HG03575 (cell line): Measurements from ENCODE around the gene LRRFIP2.
"Not testable (repeated sequence)": the region's sequence is repeated elsewhere in the genome, so short reads cannot be mapped to it uniquely, and the experiment has no call there.

ENCODE experiments used
- ATAC-seq: cut with Tn5 transposase; IDR thresholded peaks from one replicate; pipeline ENCODE4 v1.9.1; 2021; ENCODE audit not compliant: unreplicated experiment, insufficient number of reproducible peaks, low FRiP score; ENCODE audit errors: extremely low read depth

The LRRFIP2 gene

DNA sequence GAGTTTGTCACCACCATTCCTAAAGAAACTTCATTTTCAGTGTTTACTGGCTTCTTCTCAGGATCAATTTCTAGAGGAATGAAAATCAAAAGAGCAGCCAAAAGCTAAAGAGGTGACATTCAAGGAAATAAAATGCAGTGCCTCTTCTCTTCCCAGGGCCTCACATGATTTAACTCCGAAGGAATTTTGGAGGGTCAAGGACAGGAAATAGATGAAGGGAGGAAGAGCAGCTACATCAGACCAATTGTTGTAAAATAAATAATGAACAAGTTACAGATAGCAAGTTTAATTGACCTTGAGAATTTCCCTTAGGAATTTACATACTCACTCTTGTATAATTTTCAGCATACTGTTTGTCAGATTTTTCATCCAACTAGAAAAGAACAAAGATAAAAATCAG lies 78.1 kb downstream of the LRRFIP2 start:
- ATAC-seq: no peak

GRCh38 chr3:37094636-37095035 lies 79.7 kb downstream of the LRRFIP2 start:
- ATAC-seq: no peak

GRCh38 chr3:37093481-37093880 lies 80.9 kb downstream of the LRRFIP2 start:
- no peak for ATAC-seq

GRCh38 chr3:37092484-37092883 lies 81.9 kb downstream of the LRRFIP2 start:
- ATAC-seq: no peak

- ATAC-seq: no peak
These were observed 86.5 kb downstream of the LRRFIP2 start for GRCh38 chr3:37087870-37088269.

DNA sequence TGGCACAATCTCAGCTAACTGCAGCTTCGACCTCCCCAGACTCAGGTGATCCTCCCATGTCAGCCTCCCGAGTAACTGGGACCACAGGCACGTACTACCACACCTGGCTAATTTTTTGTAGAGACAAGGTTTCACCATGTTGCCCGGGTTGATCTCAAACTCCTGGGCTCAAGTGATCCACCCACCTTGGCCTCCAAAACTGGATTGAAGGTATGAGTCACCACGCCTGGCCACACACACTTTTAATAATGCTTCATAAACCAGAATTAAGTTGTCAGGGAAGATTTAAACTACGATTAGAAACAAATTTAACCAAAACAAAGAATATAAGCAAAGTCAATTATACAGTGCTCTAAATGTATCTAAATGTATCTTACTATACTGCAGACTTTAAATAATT lies 87.5 kb downstream of the LRRFIP2 start:
- no peak for ATAC-seq

DNA sequence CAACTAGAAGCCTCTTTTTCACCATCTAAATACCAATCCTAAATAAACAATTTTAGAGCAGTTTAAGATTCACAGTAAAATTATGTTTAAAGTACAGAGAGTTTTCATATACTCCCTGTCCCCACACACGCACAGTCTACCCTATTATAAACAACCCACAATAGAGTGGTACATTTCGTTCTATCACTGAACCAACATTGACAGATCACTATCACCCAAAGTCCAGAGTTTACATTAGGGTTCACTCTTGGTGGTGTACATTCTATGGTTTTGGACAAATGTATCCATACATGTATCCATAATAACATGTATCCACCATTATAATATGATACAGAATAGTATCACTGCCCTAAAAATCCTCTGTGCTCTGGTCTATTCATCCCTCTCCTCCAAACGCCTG lies 92.1 kb downstream of the LRRFIP2 start:
- no peak for ATAC-seq

GRCh38 chr3:37075955-37076354 lies 98.4 kb downstream of the LRRFIP2 start:
- no peak for ATAC-seq

- ATAC-seq: no peak
These were observed 100.2 kb downstream of the LRRFIP2 start for GRCh38 chr3:37074178-37074577.

DNA sequence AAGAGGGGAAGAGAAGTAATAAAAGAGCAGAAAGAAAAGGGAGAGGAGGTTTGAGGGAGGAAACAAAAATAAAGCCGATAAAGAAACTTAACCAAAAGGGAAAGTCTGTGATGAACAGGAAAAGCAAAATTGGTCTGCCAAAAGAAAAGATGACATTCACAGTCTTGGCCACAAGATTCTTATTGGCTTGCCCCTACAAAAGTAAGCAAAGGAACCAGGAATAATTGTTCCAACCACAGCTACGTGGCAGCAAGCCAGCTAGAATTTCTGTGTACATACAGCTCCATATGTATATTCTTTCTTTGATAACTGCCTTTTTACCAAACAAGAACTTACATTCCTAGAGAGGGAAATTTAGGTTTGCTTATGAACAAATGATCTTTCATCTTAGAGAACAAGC lies 101.5 kb downstream of the LRRFIP2 start:
- no peak for ATAC-seq

DNA sequence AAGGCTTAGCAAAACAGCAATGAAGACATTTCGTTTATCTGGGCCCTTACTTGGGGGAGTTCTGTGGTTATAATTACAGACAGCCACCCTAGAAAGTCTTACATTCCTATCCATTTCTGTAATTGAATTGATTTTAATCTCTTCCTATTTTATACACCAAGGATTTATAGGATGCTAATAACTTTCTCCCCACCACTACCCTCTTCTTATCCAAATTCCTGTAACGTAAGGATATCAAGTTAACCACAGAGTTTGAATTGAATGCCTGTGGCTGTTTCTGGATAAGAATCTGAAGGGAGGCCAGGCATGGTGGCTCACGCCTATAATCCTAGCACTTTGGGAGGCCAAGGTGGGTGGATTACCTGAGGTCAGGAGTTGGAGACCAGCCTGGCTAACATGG lies 102.5 kb downstream of the LRRFIP2 start:
- no peak for ATAC-seq

- ATAC-seq: no peak
These were observed 106.4 kb downstream of the LRRFIP2 start for GRCh38 chr3:37068031-37068430.

DNA sequence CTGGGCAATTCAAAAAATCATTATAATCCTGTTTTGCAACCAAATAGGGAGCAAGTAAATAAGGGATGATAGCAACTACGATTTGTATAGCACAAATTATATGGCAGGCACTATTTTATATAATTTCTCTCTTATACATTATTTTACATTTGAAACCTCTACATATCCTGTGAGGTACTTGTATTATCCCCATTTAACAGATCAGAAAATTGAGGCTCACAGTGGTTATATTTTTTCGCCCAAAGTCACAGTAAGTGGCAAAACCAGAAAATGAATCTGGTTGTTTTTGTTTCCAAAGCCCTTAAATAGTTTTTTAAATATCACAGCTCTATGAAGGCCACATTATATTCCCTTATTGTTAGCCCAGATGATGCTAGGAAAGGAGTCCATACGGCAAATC lies 106.8 kb downstream of the LRRFIP2 start:
- ATAC-seq: no peak

DNA sequence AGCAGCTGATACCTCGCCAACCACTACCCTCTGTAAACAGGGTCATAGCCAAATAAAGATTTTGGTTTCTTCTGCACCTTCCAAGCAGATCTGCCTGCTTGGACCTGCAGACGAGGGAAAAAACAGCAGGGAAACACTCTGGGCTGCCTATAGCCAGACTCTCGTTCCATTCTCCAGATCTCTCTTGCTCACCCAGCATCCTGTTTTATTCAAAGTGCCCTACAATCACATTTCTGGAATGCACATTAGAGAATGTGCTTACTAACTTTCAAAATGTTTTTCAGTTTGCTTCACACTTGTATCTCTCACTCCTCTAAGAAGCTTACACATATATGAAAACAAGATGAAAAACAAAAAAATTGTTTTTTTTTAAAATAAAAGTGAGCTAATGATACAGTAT lies 109.6 kb downstream of the LRRFIP2 start:
- no peak for ATAC-seq

- ATAC-seq: no peak
These were observed 116.3 kb downstream of the LRRFIP2 start for GRCh38 chr3:37058117-37058516.

- no peak for ATAC-seq
These were observed 117.6 kb downstream of the LRRFIP2 start for GRCh38 chr3:37056826-37057225.

DNA sequence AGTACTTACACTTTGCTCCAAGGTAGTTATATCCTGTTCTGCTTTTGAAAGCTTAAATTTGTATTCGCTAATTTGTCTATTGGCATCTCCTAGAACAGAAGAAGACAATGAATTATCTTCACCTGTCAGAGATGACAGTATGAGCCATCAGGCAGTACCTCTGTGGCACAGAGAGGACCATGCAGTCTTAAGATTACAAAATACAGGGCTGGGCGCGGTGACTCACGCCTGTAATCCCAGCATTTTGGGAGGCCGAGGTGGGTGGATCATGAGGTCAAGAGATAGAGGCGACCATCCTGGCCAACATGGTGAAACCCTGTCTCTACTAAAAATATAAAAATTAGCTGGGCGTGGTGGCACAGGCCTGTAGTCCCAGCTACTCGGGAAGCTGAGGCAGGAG lies 119.3 kb downstream of the LRRFIP2 start:
- not testable (repeated sequence) for ATAC-seq

DNA sequence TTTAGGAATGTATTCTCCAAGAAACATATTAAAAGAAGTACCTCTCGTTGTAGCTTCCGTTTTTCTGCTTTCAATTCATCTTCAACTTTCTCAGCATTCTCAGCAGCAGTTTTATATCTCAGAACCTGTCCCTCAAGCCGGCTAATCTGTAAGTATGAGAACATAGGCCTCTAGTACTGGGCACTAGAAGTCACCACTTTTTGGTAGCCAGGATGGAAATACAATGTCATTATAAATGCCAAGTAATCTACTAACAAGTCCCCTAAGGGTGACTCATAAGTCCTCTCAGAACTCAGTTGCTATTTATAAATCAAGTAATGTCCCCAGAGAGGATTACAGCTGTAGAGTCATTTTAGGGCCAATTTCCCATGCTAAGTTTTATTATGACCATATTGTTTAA lies 120.0 kb downstream of the LRRFIP2 start:
- peak; percentile 76 for ATAC-seq

DNA sequence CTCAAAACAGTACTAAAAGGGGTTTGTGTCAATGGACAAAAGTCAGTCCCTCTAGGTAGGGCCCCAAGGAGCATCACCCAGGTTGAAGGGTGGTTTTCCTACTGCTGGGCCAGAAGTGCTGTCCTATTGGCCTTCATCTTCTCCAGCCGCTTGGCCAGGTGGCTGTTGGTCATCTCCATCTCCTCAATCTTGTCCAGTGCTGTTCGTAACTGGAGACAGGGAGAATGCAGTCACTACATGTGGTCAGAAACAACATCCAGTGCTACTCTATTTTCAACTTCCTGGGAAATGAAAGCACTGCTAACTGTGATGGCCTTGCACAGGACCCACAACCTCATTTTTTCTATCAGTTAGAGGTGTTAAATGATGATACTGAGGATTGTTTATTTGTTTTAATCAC lies 120.6 kb downstream of the LRRFIP2 start:
- no peak for ATAC-seq

GRCh38 chr3:37053337-37053736 lies 121.0 kb downstream of the LRRFIP2 start:
- ATAC-seq: no peak

- ATAC-seq: no peak
These were observed 121.5 kb downstream of the LRRFIP2 start for GRCh38 chr3:37052860-37053259.

- no peak for ATAC-seq
These were observed 124.1 kb downstream of the LRRFIP2 start for GRCh38 chr3:37050282-37050681.
